Sigmoid colon (tissue), 4 donors: ENCODE data around the gene FBXO3.

Experiments
- CTCF ChIP-seq, 4 experiments: fragments of 450-650 bp in 3 of 4; fragments of 200-600 bp in 1 of 4; IDR thresholded peaks; one replicate each; pipeline ENCODE4 v1.5.1; 2016 to 2019; ENCODE audit warnings: antibody characterized with exemption in 4 of 4, mild to moderate bottlenecking in 3 of 4, moderate library complexity in 2 of 4
- POLR2AphosphoS5 ChIP-seq, 4 donors: sonication (generic); formaldehyde crosslinking; IDR thresholded peaks; one replicate each; pipeline ENCODE4 v1.6.1; 2017; ENCODE audit warnings: antibody characterized with exemption in 4 of 4

GRCh38 chr11:33747979-33748378 is 26.3 kb downstream of the FBXO3 start:
- TF ChIP-seq CTCF (IDR thresholded peaks at IDR 0.05) (no peak), POLR2AphosphoS5 (IDR thresholded peaks at IDR 0.05) (no peak)
